Astrocyte (in vitro differentiated cells and primary cell): Measurements from ENCODE around the gene COX19. TPM values are rescaled to one million over a fixed set of nuclear protein-coding genes. Genes with fewer than 3 reads are reported as not detected.

Source experiments
- DNase-seq: peaks from one replicate; pipeline ENCODE4 v3.0.0-alpha.2; 2010; ENCODE audit warnings: low read depth
- FAIRE-seq: peaks from 2 replicates; lab custom pipeline; 2011; peaks lifted over from hg19 to GRCh38; lab: Jason Lieb, UNC
- H2AFZ ChIP-seq: 2 replicates; pipeline ENCODE4 v1.6.0; 2012; ENCODE audit warnings: low read depth, low read length, inconsistent platforms
- H3K27ac ChIP-seq: 2 replicates; pipeline ENCODE4 v1.5.1; 2011; ENCODE audit warnings: low read depth, low read length, inconsistent platforms
- H3K27me3 ChIP-seq: 2 replicates; pipeline ENCODE4 v1.6.0; 2011; ENCODE audit warnings: low read length, inconsistent platforms; ENCODE audit not compliant: insufficient read depth
- H3K36me3 ChIP-seq: 2 replicates; pipeline ENCODE4 v1.5.1; 2011; ENCODE audit warnings: low read length, inconsistent platforms; ENCODE audit not compliant: insufficient read depth
- H3K4me1 ChIP-seq: 2 replicates; pipeline ENCODE4 v1.5.1; 2011; ENCODE audit warnings: low read length, inconsistent platforms; ENCODE audit not compliant: insufficient read depth
- H3K4me2 ChIP-seq: 2 replicates; pipeline ENCODE4 v1.6.0; 2012; ENCODE audit warnings: low read length, inconsistent platforms
- H3K4me3 ChIP-seq: 2 replicates; pipeline ENCODE4 v1.5.1; 2011; ENCODE audit warnings: low read depth, mild to moderate bottlenecking, low read length, inconsistent platforms; ENCODE audit not compliant: insufficient read depth
- H3K79me2 ChIP-seq: 2 replicates; pipeline ENCODE4 v1.6.0; 2012; ENCODE audit warnings: mild to moderate bottlenecking, low read length, inconsistent platforms; ENCODE audit not compliant: insufficient read depth
- H3K9ac ChIP-seq: 2 replicates; pipeline ENCODE4 v1.6.0; 2012; ENCODE audit warnings: mild to moderate bottlenecking, low read length, inconsistent platforms
- H3K9me3 ChIP-seq: 2 replicates; pipeline ENCODE4 v1.5.1; 2012; ENCODE audit warnings: low read depth, mild to moderate bottlenecking, low read length, inconsistent platforms; ENCODE audit not compliant: insufficient read depth
- H4K20me1 ChIP-seq: 2 replicates; pipeline ENCODE4 v1.6.0; 2012; ENCODE audit warnings: low read length, inconsistent platforms; ENCODE audit not compliant: insufficient read depth
- H3K27ac Mint-ChIP-seq: one replicate; pipeline ENCODE4 v1.8.0; 2021; ENCODE audit warnings: mild to moderate bottlenecking, mixed read lengths; ENCODE audit not compliant: unreplicated experiment
- H3K27me3 Mint-ChIP-seq: one replicate; pipeline ENCODE4 v1.8.0; 2021; ENCODE audit warnings: low read depth, mixed read lengths; ENCODE audit not compliant: unreplicated experiment
- H3K36me3 Mint-ChIP-seq: one replicate; pipeline ENCODE4 v1.8.0; 2021; ENCODE audit warnings: low read depth, mixed read lengths; ENCODE audit not compliant: unreplicated experiment
- H3K4me1 Mint-ChIP-seq: one replicate; pipeline ENCODE4 v1.8.0; 2021; ENCODE audit warnings: low read depth, mixed read lengths; ENCODE audit not compliant: unreplicated experiment
- H3K4me3 Mint-ChIP-seq: one replicate; pipeline ENCODE4 v1.8.0; 2021; ENCODE audit warnings: mild to moderate bottlenecking, moderate library complexity, mixed read lengths; ENCODE audit not compliant: unreplicated experiment
- H3K9me3 Mint-ChIP-seq: one replicate; pipeline ENCODE4 v1.8.0; 2021; ENCODE audit warnings: mild to moderate bottlenecking, mixed read lengths; ENCODE audit not compliant: unreplicated experiment
- CTCF ChIP-seq: IDR thresholded peaks from 2 replicates; pipeline ENCODE4 v1.5.1; 2011; ENCODE audit warnings: low read depth, mild to moderate bottlenecking, inconsistent platforms, low read length, moderate library complexity; ENCODE audit not compliant: insufficient read depth
- EZH2 ChIP-seq: IDR thresholded peaks from 2 replicates; pipeline ENCODE4 v1.6.1; 2012; ENCODE audit warnings: mild to moderate bottlenecking, low read length, inconsistent platforms; ENCODE audit not compliant: insufficient read depth
- total RNA-seq: library from RNA; stranded (reverse); gene quantifications from 2 replicates; pipeline ENCODE4 v1.2.1, GENCODE V29; 2021

Gene COX19
- total RNA-seq, 1 donor from 2014 or later = 13.4 TPM

- H3K9me3 ChIP-seq = no peaks in the 10 kb centered on the region
- peaks cover 6% of the 10 kb centered on the region for H3K4me1 Mint-ChIP-seq
- H3K4me3 Mint-ChIP-seq = no peak overlapping the region
- DNase-seq (no peak), FAIRE-seq (no peak)
- no peaks in the 10 kb centered on the region for H4K20me1 ChIP-seq
- H3K4me2 ChIP-seq = no peak overlapping the region
- no peaks in the 10 kb centered on the region for H3K27me3 ChIP-seq
- no peak overlapping the region for H3K9ac ChIP-seq
- H3K36me3 Mint-ChIP-seq = no peaks in the 10 kb centered on the region
- TF ChIP-seq CTCF = no peak
- TF ChIP-seq EZH2 = no peak
- H3K27ac ChIP-seq = no peak overlapping the region
- H3K4me3 ChIP-seq = no peak overlapping the region
- H3K79me2 ChIP-seq = no peaks in the 10 kb centered on the region
- no peak overlapping the region for H3K27ac Mint-ChIP-seq
- peaks cover 4% of the 10 kb centered on the region for H3K27me3 Mint-ChIP-seq
- no peak overlapping the region for H2AFZ ChIP-seq
- no peaks in the 10 kb centered on the region for H3K36me3 ChIP-seq
- no peaks in the 10 kb centered on the region for H3K9me3 Mint-ChIP-seq
- peaks cover 18% of the 10 kb centered on the region for H3K4me1 ChIP-seq
Observed at GRCh38 chr7:921581-922333, 53.6 kb downstream of the COX19 start.

GRCh38 chr7:921071-921461 lies 54.3 kb downstream of the COX19 start:
- peaks cover 10% of the 10 kb centered on the region for H3K4me1 Mint-ChIP-seq
- H3K27ac Mint-ChIP-seq = peak overlapping the region; percentile 34
- H3K36me3 Mint-ChIP-seq = no peaks in the 10 kb centered on the region
- Histone ChIP-seq H3K9me3 (no peaks in the 10 kb centered on the region), H3K9ac (no peak overlapping the region), H3K36me3 (no peaks in the 10 kb centered on the region), H3K4me3 (no peak overlapping the region), H3K27ac (no peak overlapping the region), H3K4me1 (peaks cover 21% of the 10 kb centered on the region), H4K20me1 (no peaks in the 10 kb centered on the region), H3K79me2 (no peaks in the 10 kb centered on the region), H3K4me2 (no peak overlapping the region), H2AFZ (no peak overlapping the region), H3K27me3 (peaks cover 2% of the 10 kb centered on the region)
- DNase-seq (no peak), FAIRE-seq (no peak)
- no peak for TF ChIP-seq CTCF
- TF ChIP-seq EZH2 = no peak
- H3K4me3 Mint-ChIP-seq = peak overlapping the region; percentile 50
- peaks cover 8% of the 10 kb centered on the region for H3K27me3 Mint-ChIP-seq
- H3K9me3 Mint-ChIP-seq = no peaks in the 10 kb centered on the region
